OCI-LY1 (cell line): ENCODE data around the gene HSPA8.

Experiments
- EZH2 ChIP-seq: fragments of 200-600 bp; sonication (generic), shearing (Covaris generic); IDR thresholded peaks from 2 replicates; pipeline ENCODE4 v1.8.0; 2017; ENCODE audit warnings: borderline replicate concordance, mixed run types, mild to moderate bottlenecking, antibody characterized with exemption, low read length, moderate library complexity, mixed read lengths
- TF ChIP-seq, protein P1 (sequence below): fragments of 200-600 bp; sonication (generic), shearing (Covaris generic); IDR thresholded peaks from 2 replicates; pipeline ENCODE4 v1.5.1; 2017; ENCODE audit warnings: mild to moderate bottlenecking, antibody characterized with exemption, low read length, moderate library complexity, mixed read lengths

DNA sequence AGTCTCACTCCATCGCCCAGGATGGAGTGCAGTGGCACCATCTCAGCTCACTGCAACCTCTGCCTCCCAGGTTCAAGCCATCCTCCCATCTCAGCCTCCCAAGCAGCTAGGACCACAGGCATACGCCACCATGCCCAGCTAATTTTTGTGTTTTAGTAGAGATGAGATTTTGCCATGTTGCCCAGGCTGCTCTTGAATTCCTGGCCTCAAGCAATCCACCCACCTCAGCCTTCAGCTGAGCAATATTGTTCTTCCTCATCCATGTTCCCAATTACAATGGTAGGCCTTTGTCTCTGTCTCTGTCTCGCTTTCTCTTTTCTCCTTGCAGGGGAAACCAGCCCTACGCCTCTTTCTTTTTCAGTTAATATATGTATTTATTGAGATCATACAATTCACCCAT lies 10.3 kb downstream of the HSPA8 start:
- TF ChIP-seq, protein P1, sequence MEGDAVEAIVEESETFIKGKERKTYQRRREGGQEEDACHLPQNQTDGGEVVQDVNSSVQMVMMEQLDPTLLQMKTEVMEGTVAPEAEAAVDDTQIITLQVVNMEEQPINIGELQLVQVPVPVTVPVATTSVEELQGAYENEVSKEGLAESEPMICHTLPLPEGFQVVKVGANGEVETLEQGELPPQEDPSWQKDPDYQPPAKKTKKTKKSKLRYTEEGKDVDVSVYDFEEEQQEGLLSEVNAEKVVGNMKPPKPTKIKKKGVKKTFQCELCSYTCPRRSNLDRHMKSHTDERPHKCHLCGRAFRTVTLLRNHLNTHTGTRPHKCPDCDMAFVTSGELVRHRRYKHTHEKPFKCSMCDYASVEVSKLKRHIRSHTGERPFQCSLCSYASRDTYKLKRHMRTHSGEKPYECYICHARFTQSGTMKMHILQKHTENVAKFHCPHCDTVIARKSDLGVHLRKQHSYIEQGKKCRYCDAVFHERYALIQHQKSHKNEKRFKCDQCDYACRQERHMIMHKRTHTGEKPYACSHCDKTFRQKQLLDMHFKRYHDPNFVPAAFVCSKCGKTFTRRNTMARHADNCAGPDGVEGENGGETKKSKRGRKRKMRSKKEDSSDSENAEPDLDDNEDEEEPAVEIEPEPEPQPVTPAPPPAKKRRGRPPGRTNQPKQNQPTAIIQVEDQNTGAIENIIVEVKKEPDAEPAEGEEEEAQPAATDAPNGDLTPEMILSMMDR, result no peak
- no peak for TF ChIP-seq EZH2
